ENCODE measurements around the gene PAN3.
"Not testable (repeated sequence)": the region's sequence is repeated elsewhere in the genome, so short reads cannot be mapped to it uniquely, and the experiment has no call there.

The PAN3 gene, protein sequence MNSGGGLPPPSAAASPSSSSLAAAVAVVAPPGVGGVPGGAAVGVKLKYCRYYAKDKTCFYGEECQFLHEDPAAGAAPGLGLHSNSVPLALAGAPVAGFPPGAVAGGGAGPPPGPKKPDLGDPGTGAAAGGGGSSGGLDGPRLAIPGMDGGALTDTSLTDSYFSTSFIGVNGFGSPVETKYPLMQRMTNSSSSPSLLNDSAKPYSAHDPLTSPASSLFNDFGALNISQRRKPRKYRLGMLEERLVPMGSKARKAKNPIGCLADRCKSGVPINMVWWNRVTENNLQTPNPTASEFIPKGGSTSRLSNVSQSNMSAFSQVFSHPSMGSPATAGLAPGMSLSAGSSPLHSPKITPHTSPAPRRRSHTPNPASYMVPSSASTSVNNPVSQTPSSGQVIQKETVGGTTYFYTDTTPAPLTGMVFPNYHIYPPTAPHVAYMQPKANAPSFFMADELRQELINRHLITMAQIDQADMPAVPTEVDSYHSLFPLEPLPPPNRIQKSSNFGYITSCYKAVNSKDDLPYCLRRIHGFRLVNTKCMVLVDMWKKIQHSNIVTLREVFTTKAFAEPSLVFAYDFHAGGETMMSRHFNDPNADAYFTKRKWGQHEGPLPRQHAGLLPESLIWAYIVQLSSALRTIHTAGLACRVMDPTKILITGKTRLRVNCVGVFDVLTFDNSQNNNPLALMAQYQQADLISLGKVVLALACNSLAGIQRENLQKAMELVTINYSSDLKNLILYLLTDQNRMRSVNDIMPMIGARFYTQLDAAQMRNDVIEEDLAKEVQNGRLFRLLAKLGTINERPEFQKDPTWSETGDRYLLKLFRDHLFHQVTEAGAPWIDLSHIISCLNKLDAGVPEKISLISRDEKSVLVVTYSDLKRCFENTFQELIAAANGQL

DNA sequence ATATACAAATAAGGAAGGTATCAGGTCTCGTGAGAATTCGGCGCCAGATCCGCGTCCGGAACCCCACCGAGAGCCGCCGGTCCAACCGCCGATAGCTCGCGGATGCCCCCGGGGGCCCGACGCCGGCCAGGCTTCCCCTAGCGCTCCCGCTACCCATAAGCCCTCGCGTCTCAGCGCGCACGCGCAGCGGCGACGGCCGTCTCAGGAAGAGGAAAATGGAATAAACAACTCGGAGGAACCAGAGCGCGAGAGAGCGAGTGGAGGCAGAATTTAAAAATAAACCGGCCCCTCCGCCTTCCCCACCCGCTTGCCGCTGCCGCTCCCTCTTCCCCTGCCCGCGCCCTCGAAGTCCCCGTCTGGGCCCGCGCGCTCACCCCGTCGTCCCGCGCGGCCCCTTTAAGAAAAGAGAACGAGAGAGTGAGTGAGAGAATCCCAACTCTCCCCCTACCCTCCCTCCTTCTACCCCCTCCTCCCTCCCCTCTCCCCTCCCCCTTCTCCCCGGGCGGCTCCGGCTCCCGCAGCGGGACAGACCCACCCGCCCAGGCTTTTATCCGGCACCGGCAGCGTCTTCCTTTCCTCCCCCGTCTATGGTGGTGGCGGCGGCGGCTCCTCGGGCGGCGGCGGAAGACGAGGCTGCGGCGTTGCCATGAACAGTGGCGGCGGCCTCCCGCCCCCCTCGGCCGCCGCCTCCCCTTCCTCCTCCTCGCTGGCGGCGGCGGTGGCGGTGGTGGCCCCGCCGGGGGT lies at the start of gene PAN3:
PAN3 (plus strand) TSS at position 534 of the 744 bp plus-strand sequence; CDS start at position 647, 113 bp downstream.
- peak; percentile 90 for DNase-seq

DNA sequence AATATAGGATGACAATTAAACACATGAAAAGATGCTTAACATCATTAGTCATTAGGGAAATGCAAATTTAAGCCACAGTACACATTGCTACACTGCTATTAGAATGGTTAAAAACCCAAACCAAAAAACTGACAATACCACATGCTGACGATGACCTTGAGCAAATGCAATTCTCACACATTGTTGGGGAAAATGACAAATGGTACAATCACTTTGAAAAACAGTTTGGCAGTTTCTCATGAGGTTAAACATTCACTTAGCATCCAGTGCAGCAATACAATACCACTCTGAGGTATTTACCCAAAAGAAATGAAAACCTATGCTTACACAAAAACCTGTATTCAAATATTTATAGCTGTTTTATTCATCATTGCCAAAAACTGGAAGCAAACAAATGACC lies 49.3 kb upstream of the PAN3 start:
- DNase-seq = no peak

DNA sequence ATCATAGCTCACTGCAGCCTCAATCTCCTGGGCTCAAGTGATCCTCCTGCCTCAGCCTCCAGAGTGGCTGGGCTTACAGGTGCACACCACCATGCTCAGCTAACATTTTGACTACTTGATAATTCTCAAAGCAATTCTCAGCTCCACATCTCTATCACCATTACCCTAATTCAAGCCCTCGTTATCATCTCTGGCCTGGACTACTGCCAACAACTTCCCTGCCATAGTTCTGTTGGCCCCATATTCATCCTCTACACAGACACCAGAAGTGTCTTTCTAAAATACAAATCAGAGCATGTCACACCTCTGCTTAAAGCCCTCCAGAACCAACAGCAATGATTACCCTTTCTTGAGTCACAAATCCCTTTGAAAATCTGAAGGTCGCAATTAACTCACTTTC lies 45.9 kb upstream of the PAN3 start:
- no peak for DNase-seq

DNA sequence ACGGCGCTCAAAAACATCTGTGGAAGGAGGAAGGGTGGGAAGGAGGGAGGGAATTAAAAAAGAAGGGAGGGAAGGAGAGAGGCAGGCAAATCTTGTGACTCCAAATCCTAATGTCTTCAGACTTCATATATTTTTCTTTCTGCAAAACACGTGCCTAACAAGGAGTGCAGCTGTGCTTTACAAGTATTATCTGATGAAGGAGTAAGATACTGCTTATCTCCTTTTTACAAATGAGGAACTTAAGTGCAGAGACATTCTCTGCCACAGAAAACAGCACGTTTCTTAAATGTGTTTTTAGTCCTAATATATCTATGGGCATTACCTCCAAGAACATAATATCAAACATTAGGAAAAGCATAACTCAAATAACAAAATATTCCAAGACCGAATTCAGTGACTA lies 44.5 kb upstream of the PAN3 start:
- DNase-seq = no peak

DNA sequence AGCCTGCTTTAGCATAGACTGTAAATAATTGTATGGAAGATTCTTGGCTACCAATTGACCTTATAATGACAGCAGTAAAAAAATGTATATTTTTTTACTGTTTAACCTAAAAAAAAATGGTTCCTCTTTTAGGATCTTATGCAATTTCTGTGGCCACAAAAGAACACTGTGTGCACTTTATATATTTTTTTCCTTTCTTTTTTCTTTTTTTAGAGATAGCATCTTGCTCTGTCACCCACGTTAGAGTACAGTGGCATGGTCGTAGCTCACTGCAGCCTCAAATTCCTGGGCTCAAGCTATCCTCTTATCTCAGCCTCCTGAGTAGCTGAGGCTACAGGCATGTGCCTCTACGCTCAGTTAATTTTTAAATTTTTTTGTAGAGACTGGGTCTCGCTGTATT lies 44.0 kb upstream of the PAN3 start:
- DNase-seq = no peak

DNA sequence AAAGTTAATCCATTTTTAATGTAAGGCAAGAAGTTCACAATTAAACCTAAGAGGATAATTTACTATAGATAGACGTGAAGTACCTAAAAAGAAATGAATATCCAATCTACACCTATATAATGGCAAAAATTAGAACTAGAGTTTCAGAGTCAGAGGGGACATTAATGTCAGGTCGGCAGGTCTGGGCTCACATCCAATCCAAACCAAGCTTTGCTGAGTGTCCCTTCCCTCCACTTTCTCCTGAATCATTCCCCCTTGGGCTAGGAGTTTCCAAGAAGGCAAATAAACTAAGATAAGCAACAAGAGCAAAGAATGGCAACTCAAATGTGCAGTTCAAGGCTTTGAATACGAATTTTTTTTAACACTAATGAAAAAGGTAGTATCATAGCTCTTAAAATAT lies 40.8 kb upstream of the PAN3 start:
- no peak for DNase-seq

DNA sequence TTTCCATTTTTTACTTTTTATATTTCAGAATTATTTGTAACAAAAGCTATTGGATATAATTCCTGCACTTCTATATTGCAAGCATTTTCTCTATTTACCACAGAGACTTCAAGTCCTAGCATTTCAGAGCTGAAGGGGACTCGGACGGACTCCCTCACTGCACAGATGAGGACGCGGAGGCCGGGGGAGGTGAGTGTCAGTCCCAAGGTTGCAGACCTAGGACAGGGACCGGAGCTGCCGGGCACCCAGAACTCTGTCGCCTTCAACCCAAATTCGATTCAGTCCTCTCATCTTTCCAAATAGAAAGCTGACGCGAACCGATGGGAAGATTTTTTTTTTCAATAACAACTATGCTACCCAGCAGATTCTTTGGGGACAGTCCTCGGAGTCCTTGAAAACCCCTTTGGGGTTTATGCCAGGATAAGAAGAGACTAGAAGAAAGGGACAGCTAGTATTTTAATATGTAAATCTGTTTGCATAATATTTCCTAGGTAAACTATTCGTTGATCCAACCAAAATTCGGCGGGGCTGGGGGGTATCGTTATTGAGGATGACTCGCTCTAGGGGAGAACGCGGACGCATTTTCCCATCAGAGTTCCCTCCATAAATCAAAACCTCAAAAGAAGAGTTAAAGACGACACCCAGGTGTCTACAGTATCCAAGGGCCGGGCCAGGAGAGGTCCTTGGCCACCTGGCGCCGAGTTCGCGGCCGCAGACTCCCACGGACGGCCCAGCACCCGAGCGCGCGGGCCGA lies 38.8 kb upstream of the PAN3 start:
- no peak for DNase-seq

DNA sequence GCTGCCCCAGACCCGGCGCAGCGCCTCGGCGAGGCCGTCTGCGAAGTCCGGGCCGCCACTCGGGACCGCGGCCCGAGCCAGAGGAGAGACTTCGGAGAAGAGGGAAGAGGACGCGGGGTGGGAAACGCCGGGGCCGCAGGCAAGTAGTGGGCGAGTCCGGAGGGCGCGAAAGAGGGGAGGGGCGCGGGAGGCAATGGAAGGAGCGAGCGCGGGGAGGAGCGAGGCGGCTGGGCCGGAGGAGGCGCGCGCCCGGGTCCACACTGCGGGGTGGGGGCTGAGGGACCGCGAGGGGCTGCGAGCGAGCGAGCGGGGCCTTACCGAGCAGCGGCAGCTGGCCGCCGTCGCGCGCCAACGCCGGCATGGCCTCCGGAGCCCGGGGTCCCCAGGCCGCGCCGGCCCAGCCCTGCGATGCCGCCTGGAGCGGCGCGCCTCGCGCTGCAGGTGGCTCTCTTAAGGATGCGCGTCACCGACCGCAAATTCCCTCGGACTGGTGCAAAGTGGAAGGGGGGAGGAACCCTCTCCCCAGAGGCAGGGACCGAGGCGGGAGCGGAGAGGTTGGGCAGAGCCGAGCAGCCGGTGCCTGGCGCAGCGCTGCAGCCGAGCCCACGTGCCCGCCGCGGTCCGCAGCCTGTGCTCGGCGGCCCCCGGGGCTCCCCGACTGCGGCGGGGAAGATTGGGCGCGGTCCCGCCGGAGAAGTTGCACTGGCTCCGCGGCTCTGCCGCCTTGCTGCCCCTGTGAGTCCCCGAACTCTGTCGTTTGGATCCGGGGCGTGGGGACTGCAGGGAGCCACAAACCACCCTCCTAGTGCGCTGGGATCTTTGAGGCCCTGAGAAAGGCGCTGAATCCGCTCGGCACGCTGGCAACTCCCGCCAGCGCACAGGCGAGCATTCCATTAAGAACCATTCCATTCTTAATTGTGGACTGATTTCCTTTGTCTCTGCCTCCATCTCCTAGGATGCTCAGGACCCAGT lies 37.9 kb upstream of the PAN3 start, which contains the start of gene FLT3:
FLT3 (minus strand) TSS at position 427 of the 972 bp plus-strand sequence; CDS start at position 361, 66 bp downstream.
- DNase-seq = peak; percentile 80

DNA sequence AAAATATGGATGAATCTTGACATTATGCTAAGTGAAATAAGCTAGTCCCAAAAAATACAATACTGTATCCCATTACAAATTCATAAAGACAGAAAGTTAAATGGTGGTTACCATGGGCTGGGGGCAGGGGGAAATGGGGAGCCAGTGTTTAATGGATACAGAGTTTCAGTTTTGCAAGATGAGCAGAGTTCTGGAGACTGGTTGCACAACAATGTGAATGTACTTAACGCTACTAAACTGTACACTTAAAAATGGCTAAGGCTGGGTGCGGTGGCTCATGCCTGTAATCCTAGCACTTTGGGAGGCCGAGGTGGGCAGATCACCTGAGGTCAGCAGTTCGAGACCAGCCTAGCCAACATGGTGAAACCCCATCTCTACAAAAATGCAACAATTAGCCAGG lies 36.5 kb upstream of the PAN3 start:
- not testable (repeated sequence) for DNase-seq

DNA sequence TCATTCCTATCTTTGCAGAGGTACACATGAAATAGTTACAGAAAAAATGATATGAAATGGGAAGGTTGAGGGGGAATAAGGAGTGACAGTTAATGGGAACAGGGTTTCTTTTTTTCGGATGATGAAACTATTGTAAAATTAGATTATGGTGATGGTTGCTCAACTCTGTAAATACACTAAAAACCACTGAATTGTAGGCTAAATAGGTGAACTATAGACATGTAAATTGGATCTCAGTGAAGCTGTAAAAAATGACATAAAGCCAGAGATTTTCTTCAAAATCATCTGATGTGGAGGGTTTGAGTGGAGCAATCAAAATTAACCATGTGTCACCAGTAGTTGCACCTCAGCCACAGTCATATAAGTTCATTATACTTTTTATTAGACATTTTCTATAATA lies 31.4 kb upstream of the PAN3 start:
- no peak for DNase-seq

DNA sequence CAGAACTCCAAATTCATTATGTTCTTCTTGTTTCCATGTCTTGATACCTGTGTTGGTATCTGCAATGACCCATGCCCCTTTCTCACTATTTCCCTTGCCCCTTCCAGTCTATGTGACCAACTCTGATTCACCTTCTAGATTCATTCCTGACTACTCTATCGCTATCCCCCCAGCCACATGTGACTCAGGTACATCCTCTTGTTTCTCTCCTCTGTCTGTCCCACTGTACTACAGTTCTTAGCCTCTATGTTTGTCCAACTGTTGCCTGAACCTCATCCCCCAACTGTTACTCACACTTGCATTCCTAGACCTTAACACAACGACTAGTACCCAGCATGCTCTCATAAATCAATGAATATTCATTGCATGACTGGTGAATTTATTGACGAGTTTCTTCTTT lies 27.9 kb upstream of the PAN3 start:
- no peak for DNase-seq

DNA sequence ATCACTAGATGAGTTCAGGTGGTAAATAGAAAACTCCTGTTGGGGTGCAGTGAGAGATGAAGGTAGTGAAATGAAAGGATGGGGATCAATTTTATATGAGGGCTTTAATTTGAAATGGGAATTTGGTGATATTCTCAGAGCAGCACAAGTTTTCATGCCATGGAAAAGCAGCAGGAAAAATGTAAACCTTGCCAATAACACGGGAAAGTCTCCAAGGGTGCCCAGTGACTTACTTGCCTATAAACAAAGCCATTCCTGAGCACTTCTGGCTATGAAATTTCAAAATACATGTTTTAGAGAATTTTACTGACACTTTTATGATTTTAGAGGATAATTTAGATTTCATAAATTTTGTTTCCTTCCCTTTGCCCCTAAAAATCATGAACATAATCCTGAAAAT lies 21.6 kb upstream of the PAN3 start:
- DNase-seq = no peak

DNA sequence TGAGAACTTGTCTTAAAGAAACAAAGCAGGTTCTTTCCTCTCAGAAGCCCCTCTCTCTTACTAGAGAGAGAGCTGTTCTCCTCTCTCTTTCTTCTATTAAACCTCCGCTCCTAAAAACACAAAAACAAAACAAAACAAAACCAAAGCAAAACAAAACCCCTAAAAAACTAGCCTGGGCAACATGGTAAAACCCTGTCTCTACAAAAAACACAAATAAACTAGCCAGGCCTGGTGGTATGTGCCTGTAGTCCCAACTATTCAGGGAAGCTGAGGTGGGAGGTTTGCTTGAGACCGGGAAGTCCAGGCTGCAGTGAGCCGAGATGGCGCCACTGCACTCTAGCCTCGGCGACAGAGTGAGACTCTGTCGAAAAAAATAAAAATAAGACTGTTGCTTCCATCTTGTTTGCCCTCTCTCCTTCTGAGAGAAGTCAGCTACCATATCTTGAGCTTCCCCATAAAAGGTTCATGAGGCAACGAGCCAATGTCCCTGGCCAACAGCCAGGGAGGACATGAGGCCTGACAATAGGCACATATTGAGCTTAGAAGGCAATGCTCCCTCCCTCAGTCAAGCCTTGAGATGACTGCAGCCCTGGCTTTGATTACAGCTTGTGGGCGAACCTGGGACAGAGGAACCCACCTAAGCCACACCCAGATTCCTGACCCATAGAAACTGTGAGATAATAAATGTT lies 20.5 kb upstream of the PAN3 start:
- peak; percentile 65 for DNase-seq

DNA sequence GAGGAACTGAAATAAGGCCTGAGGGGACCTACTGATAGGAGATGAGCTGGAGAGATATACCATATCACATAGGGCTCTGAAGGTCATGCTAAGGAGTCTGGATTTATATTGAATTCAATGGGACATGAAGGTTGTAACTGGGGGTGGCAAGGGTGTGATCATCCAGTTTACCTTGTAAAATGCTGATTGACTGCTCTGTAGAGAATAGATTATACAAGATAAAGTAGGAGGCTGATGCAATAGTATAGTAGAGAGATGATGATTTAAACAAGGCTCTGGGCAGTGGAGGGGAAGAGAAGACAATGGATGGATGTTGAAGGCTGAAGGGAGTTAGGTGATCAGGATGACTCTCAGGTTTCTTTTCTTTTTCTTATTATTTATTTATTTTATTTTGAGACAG lies 18.0 kb upstream of the PAN3 start:
- no peak for DNase-seq

DNA sequence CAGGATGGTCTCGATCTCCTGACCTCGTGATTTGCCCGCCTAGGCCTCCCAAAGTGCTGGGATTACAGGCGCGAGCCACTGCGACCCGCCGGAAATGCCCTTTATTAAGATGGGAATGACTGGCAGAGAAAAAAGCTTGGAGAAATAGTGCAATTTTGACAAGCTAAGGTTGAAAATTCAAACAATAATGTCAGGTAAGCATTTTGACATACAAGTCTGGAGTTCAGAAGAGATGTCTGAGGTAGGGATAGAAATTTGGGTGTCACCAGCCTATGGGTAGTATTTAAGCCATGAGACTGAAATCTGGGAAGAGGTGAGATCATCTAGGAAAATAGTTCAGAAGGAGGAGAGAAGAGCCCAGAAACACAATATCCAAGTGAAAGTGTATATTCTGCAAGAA lies 17.1 kb upstream of the PAN3 start:
- DNase-seq = no peak

DNA sequence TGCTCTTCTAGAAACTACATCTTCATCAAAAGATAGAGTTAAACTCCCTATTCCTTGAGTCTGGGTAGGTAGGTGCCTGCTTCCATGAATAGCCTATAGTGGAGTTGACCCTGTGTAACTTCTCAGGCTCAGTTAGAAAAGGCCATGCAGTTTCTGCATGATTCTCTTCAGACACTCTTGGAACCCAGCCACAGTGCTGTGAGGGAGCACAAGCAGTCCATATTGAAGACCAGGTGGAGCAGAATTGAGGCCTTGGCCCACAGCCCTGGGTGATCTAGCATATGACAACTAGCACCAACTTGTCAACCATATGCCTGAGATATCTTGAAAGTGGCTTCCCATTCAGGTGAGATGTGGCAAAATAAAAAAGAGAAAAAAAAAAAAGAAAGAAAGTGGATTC lies 10.3 kb upstream of the PAN3 start:
- DNase-seq = peak; percentile 34

DNA sequence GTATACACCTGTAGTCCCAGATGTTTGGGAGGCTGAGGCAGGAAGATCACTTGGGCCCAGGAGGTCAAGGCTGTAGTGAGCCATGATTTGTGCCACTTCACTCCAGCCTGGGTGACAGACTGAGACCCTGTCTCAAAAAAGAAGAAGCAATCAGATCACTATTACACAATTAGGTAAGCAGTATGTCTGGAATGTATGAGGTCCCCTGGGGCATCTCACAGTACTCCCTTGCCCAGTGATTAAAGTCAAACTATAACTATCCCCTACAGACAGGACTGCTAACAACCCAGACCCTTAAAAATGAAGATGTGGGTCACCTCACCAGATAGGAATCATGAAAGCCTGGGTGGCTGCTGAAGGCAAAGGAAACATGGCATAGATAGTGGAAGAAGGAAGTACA lies 9.4 kb upstream of the PAN3 start:
- DNase-seq = no peak

DNA sequence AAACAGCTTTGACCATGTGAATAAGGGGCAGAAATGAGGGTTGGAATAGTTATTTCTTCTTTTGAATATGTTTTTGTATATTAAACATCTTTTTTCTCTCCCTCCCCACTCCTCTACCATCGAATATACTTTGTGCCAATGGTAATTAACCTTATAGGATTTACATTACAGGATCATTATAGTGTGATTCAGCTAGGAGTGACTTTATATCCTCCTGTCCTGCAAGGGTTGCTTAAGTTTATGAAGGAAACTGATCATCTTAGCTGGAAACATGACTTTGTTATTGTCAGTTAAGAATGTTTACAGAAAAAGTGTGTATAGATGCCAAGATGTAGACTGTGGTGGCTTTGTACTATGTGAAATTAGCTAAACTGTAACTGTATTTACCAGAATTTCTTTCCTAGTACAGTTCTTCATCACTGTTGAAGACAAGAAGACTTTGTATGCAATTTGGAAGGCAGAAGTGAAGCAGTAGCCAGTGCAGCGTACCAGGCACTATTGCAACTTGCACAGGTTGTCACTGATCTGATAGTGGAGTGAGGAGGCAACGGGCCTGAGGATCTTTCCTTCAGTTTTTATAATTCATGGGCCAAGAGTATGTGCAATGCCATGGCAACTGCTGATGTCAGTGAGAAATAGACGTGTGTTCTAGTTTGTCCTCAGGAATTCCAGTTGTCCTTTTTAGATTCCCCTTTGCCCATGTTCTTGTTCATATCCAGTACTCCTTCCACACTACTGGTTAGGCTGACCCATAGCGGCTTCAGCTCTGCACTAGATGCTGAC lies 8.2 kb upstream of the PAN3 start:
- DNase-seq = no peak

DNA sequence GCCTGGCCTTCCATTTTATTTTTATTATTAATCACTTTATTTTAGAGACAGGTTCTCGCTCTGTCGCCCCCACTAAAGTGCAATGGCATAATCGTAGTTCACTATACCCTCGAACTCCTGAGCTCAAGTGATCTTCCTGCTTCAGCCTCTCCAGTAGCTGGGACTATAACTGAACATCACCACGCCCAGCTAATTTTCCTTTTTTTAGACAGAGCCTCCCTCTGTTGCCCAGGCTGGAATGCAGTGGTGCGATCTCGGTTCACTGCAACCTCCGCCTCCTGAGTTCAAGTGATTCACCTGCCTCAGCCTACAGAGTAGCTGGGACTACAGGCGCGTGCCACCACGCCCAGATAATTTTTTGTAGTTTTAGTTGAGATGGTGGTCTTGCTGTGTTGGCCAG lies 6.7 kb upstream of the PAN3 start:
- DNase-seq = no peak

DNA sequence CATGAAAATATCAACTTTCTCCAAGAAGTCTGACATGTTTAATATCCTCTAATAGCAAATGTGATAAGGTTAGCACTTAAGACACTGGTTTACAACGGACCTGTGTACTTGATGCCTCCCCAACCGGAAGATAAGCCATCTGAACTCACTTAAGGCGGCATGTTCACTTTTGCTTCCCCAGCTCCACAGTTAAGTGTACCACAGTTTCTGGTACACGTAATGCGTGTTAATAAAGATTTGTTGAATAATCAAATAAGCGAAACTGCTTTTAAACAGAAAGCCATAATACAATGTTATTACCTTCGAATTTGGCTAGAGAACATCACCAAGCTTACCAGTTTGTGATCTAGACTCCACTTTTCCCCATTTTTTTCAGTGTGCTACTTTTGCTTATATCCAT lies 1.4 kb upstream of the PAN3 start:
- DNase-seq = peak; percentile 19
